ENCODE measurements around the gene N4BP2L2. TPM values are rescaled to one million over a fixed set of nuclear protein-coding genes. Genes with fewer than 3 reads are reported as not detected.

Gene N4BP2L2
- total RNA-seq, 1 experiment from 2014 or later = 92.7 TPM

- Histone ChIP-seq H3K36me3 (ENCODE audit: control insufficient read depth in 1 of 2, insufficient read depth in 2 of 2, low read length in 2 of 2) (0 out of 4 replicates have a peak, but pooled peaks cover 0 to 5% of the 10 kb centered on the region in 2 experiments), H3K79me2 (ENCODE audit: insufficient read depth, low read length) (no peaks in the 10 kb centered on the region), H3K9me3 (ENCODE audit: control insufficient read depth in 1 of 2, insufficient read depth in 1 of 2, low read depth in 1 of 2, low read length in 2 of 2) (no peaks in the 10 kb centered on the region), H4K20me1 (ENCODE audit: insufficient read depth) (no peaks in the 10 kb centered on the region), H3K4me3 (replicated peaks in 1 of 2; ENCODE audit: low read depth in 1 of 2, low read length in 2 of 2) (no peak overlapping the region), H2AFZ (ENCODE audit: low read depth, low read length, poor library complexity, severe bottlenecking) (no peak overlapping the region), H3K9me2 (ENCODE audit: insufficient read depth) (no peaks in the 10 kb centered on the region), H3K27me3 (ENCODE audit: insufficient read depth, low read length) (no peaks in the 10 kb centered on the region), H3K4me1 (ENCODE audit: control insufficient read depth in 1 of 2, insufficient read depth in 2 of 2, low read length in 2 of 2) (no peaks in the 10 kb centered on the region), H3K9ac (ENCODE audit: low read length) (no peak overlapping the region), H3K4me2 (ENCODE audit: low read length) (no peak overlapping the region), H3K27ac (ENCODE audit: low read depth, low read length) (no peak overlapping the region)
- intact Hi-C loops (cut with micrococcal nuclease) = no loop called here
- no TSS peak for BruUV-seq (replicated peaks)
- ChIA-PET POLR2A (no interaction called here), CTCF (no interaction called here), RAD21 (ENCODE audit: low non-redundant PET in 1 of 2, low total read pairs in 2 of 2, uncharacterized antibody in 2 of 2, unreplicated experiment in 2 of 2) (no interaction called here)
- no peak for TF ChIP-seq ZNF274 (IDR thresholded peaks at IDR 0.05; ENCODE audit: low read depth, low read length)
- TF ChIP-seq, protein P1, sequence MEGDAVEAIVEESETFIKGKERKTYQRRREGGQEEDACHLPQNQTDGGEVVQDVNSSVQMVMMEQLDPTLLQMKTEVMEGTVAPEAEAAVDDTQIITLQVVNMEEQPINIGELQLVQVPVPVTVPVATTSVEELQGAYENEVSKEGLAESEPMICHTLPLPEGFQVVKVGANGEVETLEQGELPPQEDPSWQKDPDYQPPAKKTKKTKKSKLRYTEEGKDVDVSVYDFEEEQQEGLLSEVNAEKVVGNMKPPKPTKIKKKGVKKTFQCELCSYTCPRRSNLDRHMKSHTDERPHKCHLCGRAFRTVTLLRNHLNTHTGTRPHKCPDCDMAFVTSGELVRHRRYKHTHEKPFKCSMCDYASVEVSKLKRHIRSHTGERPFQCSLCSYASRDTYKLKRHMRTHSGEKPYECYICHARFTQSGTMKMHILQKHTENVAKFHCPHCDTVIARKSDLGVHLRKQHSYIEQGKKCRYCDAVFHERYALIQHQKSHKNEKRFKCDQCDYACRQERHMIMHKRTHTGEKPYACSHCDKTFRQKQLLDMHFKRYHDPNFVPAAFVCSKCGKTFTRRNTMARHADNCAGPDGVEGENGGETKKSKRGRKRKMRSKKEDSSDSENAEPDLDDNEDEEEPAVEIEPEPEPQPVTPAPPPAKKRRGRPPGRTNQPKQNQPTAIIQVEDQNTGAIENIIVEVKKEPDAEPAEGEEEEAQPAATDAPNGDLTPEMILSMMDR (IDR thresholded peaks at IDR 0.05 in 2 of 3, conservative IDR thresholded peaks at IDR 0.05 in 1 of 3; ENCODE audit: borderline replicate concordance in 1 of 3, insufficient read depth in 1 of 3, low read depth in 2 of 3, low read length in 2 of 3) = no peak
- TF ChIP-seq ELF1 (IDR thresholded peaks at IDR 0.05; ENCODE audit: borderline replicate concordance, low read depth) = no peak
- TF ChIP-seq POLR2AphosphoS5 (IDR thresholded peaks at IDR 0.05; ENCODE audit: low read depth, low read length) = no peak
- TF ChIP-seq TCF7L2 (IDR thresholded peaks at IDR 0.05; ENCODE audit: borderline replicate concordance, extremely low read depth, insufficient read depth, insufficient read length) = no peak
- no peak for TF ChIP-seq SIN3A (IDR thresholded peaks at IDR 0.05; ENCODE audit: low read depth)
- TF ChIP-seq, protein P2, sequence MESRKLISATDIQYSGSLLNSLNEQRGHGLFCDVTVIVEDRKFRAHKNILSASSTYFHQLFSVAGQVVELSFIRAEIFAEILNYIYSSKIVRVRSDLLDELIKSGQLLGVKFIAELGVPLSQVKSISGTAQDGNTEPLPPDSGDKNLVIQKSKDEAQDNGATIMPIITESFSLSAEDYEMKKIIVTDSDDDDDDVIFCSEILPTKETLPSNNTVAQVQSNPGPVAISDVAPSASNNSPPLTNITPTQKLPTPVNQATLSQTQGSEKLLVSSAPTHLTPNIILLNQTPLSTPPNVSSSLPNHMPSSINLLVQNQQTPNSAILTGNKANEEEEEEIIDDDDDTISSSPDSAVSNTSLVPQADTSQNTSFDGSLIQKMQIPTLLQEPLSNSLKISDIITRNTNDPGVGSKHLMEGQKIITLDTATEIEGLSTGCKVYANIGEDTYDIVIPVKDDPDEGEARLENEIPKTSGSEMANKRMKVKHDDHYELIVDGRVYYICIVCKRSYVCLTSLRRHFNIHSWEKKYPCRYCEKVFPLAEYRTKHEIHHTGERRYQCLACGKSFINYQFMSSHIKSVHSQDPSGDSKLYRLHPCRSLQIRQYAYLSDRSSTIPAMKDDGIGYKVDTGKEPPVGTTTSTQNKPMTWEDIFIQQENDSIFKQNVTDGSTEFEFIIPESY (IDR thresholded peaks at IDR 0.05; ENCODE audit: extremely low read depth, insufficient replicate concordance, low read length) = no peak
- TF ChIP-seq EZH2phosphoT487 (IDR thresholded peaks at IDR 0.05; ENCODE audit: borderline replicate concordance) = no peak
- no peak for TF ChIP-seq ATF3 (IDR thresholded peaks at IDR 0.05)
- no peak for TF ChIP-seq CEBPB (IDR thresholded peaks at IDR 0.05; ENCODE audit: low read depth)
- DNase-seq (ENCODE audit: low read depth, low spot score) (no peak), ATAC-seq (no peak)
Measured at GRCh38 chr13:32391101-32391619, 147.4 kb downstream of the N4BP2L2 start.

All from HCT116 (cell line).